A549 treated with CpdA at 1 μM for 4 hours (cell line): ENCODE results near the gene SAP130. TPM values are rescaled to one million over a fixed set of nuclear protein-coding genes. Genes with fewer than 3 reads are reported as not detected.

Experiments used
- total RNA-seq: library from RNA; stranded (reverse); fragments of 200-300 nt; extraction: Qiagen RNA extraction; gene quantifications from 5 replicates; pipeline ENCODE4 v1.2.3, GENCODE V29; 2022; ENCODE audit warnings: low read depth

Gene SAP130
- 11.2 to 14.2 TPM (median 12.9 TPM) in 5 replicates for total RNA-seq

DNA sequence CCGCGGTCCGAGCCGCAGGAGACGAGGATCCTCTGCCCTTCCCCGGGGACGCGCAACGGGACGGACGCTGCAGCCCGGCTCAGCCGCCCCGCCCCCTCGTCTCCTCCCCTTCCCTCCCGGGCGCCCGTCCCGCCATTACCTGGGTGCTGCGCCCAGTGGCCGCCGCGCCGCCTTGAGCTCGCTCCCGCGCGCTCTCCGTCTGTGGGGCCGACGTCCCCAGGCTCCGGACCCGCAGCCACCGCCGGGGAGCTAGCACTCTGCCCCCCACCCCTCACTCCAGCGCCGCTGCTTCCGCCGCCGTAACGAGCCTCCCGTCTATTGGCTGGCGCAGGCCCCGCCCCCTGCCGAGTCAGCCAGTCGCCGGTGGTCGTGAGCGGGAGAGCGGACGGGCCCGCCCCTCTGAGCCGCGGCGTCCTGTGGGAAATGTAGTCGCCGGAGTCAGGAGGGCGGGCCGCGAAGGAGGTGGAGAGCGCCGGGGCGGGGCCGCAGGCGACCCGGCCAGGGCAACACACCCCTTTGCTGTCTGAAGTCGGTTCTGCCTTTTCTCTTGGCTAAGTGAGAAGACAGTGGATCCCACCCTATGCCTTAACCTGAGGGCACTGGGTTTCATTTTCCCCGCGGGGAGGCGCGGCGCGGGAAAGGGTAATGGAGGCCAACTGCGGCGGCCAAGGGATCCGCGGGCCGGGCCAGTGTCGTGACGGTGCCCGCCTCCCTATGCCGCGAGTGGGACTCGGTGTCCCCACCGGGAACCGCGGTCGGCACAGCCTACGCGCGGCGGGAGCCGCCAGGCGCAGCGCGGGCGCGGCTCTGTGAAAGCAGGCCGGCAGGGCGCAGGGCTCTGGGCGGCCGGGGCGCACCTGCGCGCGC lies at the start of gene SAP130:
Gene SAP130, minus strand, starts transcription at position 259 of the 867 bp plus-strand sequence. CDS start 1,767 bp downstream, outside the sequence.

Other genes starting within 250 kb of the SAP130 start
- 18.2 to 26.0 TPM (median 24.4 TPM) in 5 replicates for gene WDR33, start 216.9 kb downstream of the SAP130 start, total RNA-seq
- 49.5 to 56.6 TPM (median 52.0 TPM) in 5 replicates for gene POLR2D, start 169.9 kb downstream of the SAP130 start, total RNA-seq
- gene AMMECR1L, start 142.1 kb downstream of the SAP130 start, total RNA-seq, result 16.9 to 20.3 TPM (median 18.7 TPM) in 5 replicates
- 19.5 to 25.2 TPM (median 22.0 TPM) in 5 replicates for gene UGGT1, start 63.1 kb upstream of the SAP130 start, total RNA-seq